ENCODE results near the gene TESMIN.

The TESMIN gene

GRCh38 chr11:68658097-68658496, 93.2 kb downstream of the TESMIN start:
- DNase-seq = no peak
